ENCODE measurements around the gene MMP2.

- TF ChIP-seq RBBP5 (conservative IDR thresholded peaks at IDR 0.05) (no peak), CTCF (IDR thresholded peaks at IDR 0.05 in 2 of 3, conservative IDR thresholded peaks at IDR 0.05 in 1 of 3; ENCODE audit: control insufficient read depth in 2 of 3, extremely low read depth in 1 of 3, insufficient read depth in 1 of 3, low read depth in 3 of 3, low read length in 3 of 3) (no peak), PKNOX1 (IDR thresholded peaks at IDR 0.05) (no peak)
Measured at GRCh38 chr16:55462241-55462640, 16.8 kb upstream of the MMP2 start.

All from GM12878 (cell line).